Activated naive CD4-positive, alpha-beta T cell treated with anti-CD3 and anti-CD28 coated beads, Interleukin-2, amount 50 U/mL, for 16 hours (primary cell): ENCODE measurements around the gene HOXA11.

Experiments
- DNase-seq: peaks from one replicate; pipeline ENCODE4 v3.0.0-alpha.2; 2020

The HOXA11 gene

GRCh38 chr7:27192546-27193334, 7.7 kb upstream of the HOXA11 start:
- DNase-seq = no peak

- no peak for DNase-seq
Observed at GRCh38 chr7:27191833-27192545, 7.0 kb upstream of the HOXA11 start.

- DNase-seq = peak; percentile 6
Observed at GRCh38 chr7:27191161-27191731, 6.2 kb upstream of the HOXA11 start.

GRCh38 chr7:27189997-27190748, 5.1 kb upstream of the HOXA11 start:
- DNase-seq = peak; percentile 3

GRCh38 chr7:27189295-27189996, 4.4 kb upstream of the HOXA11 start:
- peak; percentile 12 for DNase-seq

- DNase-seq = peak; percentile 25
Observed at GRCh38 chr7:27188386-27189294, 3.6 kb upstream of the HOXA11 start.

- peak; percentile 11 for DNase-seq
Observed at GRCh38 chr7:27187475-27188385, 2.7 kb upstream of the HOXA11 start.

GRCh38 chr7:27186668-27187474, 1.8 kb upstream of the HOXA11 start:
- DNase-seq = no peak

- peak; percentile 14 for DNase-seq
Observed at GRCh38 chr7:27185854-27186667, 1.0 kb upstream of the HOXA11 start.

- DNase-seq = peak; percentile 18
Observed at GRCh38 chr7:27184337-27185012, 557 bp downstream of the HOXA11 start.

GRCh38 chr7:27183682-27184336, 1.2 kb downstream of the HOXA11 start:
- DNase-seq = peak; percentile 9

- DNase-seq = peak; percentile 9
Observed at GRCh38 chr7:27182861-27183681, 2.0 kb downstream of the HOXA11 start.

- peak; percentile 0 for DNase-seq
Observed at GRCh38 chr7:27182285-27182841, 2.7 kb downstream of the HOXA11 start.

GRCh38 chr7:27181795-27182275, 3.2 kb downstream of the HOXA11 start:
- peak; percentile 0 for DNase-seq
